NB4 (cell line): ENCODE results near the gene SPACA4.
"Not testable (repeated sequence)": the region's sequence is repeated elsewhere in the genome, so short reads cannot be mapped to it uniquely, and the experiment has no call there.

ENCODE experiments used
- DNase-seq: peaks from one replicate; pipeline ENCODE4 v3.0.0; 2010; ENCODE audit warnings: low read depth
- H3K4me3 ChIP-seq: one replicate; pipeline ENCODE4 v1.5.1; 2011; ENCODE audit warnings: mild to moderate bottlenecking, low read depth, low read length, moderate library complexity
- CTCF ChIP-seq: IDR thresholded peaks from one replicate; pipeline ENCODE4 v1.5.1; 2012; ENCODE audit warnings: low read depth, low read length
- MAX ChIP-seq: IDR thresholded peaks from 2 replicates; pipeline ENCODE4 v1.6.1; 2011; ENCODE audit warnings: low read depth, low read length
- MYC ChIP-seq: IDR thresholded peaks from 2 replicates; pipeline ENCODE4 v1.6.1; 2011; ENCODE audit warnings: low read depth, low read length
- POLR2A ChIP-seq: IDR thresholded peaks from 2 replicates; pipeline ENCODE4 v1.6.1; 2011; ENCODE audit warnings: mild to moderate bottlenecking; ENCODE audit not compliant: insufficient read length; ENCODE audit errors: extremely low read depth

The SPACA4 gene

GRCh38 chr19:48565090-48565489, 41.5 kb upstream of the SPACA4 start:
- TF ChIP-seq CTCF: no peak
- no peak for TF ChIP-seq POLR2A
- TF ChIP-seq MYC: no peak
- no peak for TF ChIP-seq MAX
- DNase-seq: peak; percentile 80
- H3K4me3 ChIP-seq: no peak overlapping the region

- no peak overlapping the region for H3K4me3 ChIP-seq
- peak; percentile 93 for DNase-seq
- TF ChIP-seq MAX (peak; percentile 33; the same call in 1 of the 2 replicates), POLR2A (no peak), MYC (no peak)
Observed at GRCh38 chr19:48568345-48568886, 38.1 kb upstream of the SPACA4 start.

- TF ChIP-seq POLR2A (no peak), CTCF (no peak), MAX (no peak), MYC (no peak)
- no peak overlapping the region for H3K4me3 ChIP-seq
- no peak for DNase-seq
Observed at GRCh38 chr19:48569814-48570213, 36.7 kb upstream of the SPACA4 start.

- no peak for DNase-seq
- TF ChIP-seq MAX (no peak), POLR2A (no peak)
- no peak overlapping the region for H3K4me3 ChIP-seq
Observed at GRCh38 chr19:48571378-48572162, 35.0 kb upstream of the SPACA4 start.

- H3K4me3 ChIP-seq: no peak overlapping the region
- TF ChIP-seq POLR2A: no peak
- TF ChIP-seq MAX: no peak
- no peak for TF ChIP-seq MYC
- no peak for TF ChIP-seq CTCF
- no peak for DNase-seq
Observed at GRCh38 chr19:48573163-48573505, 33.4 kb upstream of the SPACA4 start.

- H3K4me3 ChIP-seq: no peak overlapping the region
- DNase-seq: no peak
- TF ChIP-seq CTCF (no peak), POLR2A (no peak), MYC (no peak), MAX (no peak)
Observed at GRCh38 chr19:48575931-48576622, 30.5 kb upstream of the SPACA4 start.

GRCh38 chr19:48577908-48578307, 28.6 kb upstream of the SPACA4 start:
- not testable (repeated sequence) for DNase-seq

More at GRCh38 chr19:48577908-48578307, 28.6 kb upstream of the SPACA4 start:
- H3K4me3 ChIP-seq: not testable (repeated sequence)
